Loucy (cell line): ENCODE data around the gene PRDM5.

Experiments
- EZH2phosphoT487 ChIP-seq: fragments of 200-600 bp; IDR thresholded peaks from 2 replicates; pipeline ENCODE4 v1.6.1; 2018; ENCODE audit warnings: antibody characterized with exemption, mild to moderate bottlenecking, moderate library complexity, borderline replicate concordance
- TF ChIP-seq, protein P1 (sequence below): fragments of 200-600 bp; sonication (generic); conservative IDR thresholded peaks from 2 replicates; pipeline ENCODE4 v1.5.1; 2014; ENCODE audit warnings: mild to moderate bottlenecking, antibody characterized with exemption, low read length

DNA sequence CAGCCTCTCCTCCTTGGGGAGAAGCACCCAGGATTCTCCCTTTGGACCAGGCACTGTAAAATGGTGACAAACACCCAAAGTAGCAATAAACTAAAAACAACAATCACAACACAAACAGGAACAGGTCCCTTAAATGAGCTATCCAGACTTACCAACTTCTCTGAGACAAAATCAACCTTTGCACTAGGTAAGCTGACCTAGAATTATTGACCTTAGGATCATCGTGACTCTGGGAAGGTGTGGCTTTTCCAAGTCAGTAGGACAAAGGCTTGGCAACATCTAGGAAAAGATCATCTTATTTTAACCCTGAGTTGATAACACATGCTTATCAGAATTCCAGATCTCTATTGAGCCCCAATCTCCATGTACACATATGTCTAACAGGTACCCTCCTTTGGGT, 166.7 kb downstream of the PRDM5 start:
- TF ChIP-seq, protein P1, sequence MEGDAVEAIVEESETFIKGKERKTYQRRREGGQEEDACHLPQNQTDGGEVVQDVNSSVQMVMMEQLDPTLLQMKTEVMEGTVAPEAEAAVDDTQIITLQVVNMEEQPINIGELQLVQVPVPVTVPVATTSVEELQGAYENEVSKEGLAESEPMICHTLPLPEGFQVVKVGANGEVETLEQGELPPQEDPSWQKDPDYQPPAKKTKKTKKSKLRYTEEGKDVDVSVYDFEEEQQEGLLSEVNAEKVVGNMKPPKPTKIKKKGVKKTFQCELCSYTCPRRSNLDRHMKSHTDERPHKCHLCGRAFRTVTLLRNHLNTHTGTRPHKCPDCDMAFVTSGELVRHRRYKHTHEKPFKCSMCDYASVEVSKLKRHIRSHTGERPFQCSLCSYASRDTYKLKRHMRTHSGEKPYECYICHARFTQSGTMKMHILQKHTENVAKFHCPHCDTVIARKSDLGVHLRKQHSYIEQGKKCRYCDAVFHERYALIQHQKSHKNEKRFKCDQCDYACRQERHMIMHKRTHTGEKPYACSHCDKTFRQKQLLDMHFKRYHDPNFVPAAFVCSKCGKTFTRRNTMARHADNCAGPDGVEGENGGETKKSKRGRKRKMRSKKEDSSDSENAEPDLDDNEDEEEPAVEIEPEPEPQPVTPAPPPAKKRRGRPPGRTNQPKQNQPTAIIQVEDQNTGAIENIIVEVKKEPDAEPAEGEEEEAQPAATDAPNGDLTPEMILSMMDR: no peak
- TF ChIP-seq EZH2phosphoT487: no peak
